NCI-H2196 treated with DMSO at 0.1 percent for 48 hours (cell line): Measurements from ENCODE around the gene DIAPH3.

ENCODE experiments used
- DNase-seq: peaks from one replicate; lab custom pipeline; 2025; ENCODE audit not compliant: unreplicated experiment; lab: John Stamatoyannopoulos, UW

Gene DIAPH3

DNA sequence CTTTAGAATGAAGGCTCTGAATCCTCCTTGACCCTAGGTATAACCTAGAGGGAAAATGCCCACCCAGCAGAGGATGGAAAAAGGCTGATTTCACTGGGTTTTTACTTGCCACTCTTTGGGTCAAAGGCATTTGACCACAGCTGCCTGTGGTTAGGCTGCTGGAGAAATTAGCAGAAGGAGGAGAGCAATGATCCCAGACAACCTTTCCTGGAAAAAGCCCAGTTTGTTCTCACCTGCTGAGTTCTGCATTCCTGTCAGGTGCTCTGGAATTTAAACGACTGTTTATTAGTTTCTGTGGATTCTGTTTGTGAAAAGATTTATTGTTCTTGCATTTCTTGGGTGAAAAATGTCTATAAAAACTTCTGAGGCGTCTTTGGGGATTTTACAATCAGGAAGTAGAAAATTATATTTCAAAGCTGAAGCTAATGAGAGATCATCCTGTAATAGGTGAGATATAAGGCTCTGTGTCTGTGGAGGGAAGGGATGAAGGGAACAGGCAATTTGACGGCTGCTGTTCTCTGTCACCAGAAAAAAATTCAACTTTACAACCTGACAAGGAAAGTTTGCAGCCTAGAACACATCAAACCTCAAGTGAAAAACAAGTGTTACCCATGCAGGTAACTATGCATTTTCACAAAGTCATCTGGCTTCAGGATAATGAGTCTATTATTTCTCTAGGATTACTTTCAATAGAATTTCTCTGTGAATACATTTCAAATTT lies 519.7 kb downstream of the DIAPH3 start:
- DNase-seq, result no peak

DNA sequence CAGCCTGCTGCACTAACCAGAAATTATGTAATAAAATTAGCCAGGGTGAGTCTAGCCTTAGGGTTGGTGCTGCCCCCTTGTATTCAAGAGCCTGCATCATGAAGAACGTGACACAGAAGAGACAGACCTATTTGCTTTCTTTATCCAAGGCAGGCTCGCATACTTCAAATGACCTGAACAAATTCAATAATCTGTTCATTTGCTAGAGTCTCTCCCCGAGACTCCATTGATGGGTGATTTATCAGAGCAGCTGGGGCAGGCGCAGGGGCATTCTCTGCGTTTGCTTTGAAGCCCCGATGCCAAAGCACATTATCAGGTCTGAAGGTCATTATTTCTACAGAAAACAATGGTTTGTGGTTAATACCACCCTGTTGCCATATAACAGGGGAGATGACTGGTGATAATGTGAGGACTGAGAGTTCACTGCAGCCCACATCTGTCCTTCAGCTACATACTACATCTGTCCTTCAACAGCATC lies 520.3 kb downstream of the DIAPH3 start:
- DNase-seq, result no peak

DNA sequence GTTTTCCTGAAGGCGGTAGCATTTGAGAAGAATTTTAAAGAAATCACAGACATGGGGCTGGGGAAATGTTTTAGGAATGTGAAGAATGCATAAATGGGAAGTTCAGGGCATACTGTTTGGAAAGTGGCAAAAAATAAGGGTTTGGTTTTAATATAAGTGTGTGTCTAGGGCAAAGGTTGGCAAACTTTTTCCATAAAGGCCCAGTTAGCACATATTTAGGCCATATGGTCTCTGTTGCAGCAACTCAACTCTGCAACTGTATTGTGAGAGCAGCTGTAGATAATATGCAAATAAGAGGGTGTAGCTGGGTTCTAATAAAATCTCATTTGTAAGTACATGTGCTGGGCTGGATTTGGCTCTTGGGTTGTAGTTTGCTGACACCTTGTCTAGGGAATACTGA lies 521.9 kb downstream of the DIAPH3 start:
- no peak for DNase-seq

DNA sequence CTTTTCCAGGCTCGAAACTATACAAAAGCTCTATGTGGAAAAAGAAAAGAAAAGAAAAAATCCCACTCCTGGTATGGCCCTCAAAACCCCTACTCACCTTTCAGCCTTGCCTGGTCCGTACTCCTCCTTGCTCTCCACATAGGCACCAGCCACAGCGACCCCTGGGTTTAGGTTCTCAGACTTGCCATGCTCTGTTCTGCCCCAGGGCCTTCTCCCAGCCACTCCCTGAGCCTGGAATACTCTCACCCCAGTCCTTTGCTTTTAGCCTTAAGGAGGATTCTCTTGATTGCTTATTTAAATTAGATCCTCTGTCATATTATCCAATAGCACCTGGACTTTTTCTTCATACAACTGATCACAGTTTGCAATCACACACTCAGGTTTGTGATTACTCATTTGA lies 522.5 kb downstream of the DIAPH3 start:
- no peak for DNase-seq

DNA sequence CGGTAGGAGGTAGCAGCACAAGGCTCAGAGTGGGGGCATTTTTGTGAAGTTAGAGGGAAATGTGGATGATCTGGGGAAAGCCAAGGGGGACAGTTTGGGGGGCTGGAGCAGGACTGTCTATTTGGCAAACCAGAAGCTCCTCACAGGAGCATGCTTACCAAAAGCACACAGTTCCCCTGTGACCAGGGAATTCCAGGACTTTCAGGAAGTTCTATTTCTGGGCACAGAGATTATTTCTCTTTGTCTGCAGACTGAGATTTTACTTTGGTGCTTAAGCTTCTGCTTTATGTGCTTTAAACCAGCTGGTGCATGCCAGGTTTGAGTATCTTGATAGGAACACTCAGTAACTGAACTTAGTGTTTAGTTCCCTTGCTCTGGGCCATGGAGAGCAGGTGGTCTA lies 525.3 kb downstream of the DIAPH3 start:
- no peak for DNase-seq

DNA sequence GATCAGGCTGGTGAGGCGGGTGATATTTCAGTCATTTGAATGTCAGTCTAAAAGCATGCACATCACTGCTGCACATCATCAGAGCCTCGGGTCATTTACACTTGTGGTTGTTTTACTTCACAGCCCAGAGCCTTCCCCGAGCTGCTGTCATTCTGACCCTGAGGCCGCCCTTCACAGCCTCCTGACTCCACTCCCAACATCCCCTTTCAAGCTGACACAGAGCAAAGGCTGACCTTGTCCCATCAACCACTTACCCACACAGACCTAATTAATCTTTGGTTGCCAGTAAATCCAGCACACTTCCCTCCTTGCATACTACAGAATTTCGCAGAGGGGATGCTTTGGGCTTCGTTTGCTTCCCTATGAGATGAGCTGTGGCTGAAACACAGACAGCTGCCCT lies 528.1 kb downstream of the DIAPH3 start:
- no peak for DNase-seq

DNA sequence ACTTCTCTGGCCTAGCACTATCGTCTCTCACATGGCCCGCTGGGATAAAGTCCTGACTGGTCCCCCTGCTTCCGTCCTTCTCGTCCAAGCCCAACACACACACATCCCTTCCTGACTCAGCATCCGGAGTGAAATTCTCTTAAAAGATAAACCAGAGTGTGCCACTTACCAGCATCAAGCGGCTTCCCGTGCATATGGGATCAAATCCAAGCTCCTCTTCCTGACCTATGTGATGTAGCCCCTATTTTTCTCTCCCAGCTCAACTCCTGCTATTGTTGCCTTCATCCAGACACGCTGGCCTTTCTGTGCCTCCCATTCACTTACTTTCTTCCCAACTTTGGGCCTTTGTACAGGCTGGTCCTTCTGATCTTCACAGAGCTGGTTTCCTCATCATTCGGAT lies 530.4 kb downstream of the DIAPH3 start:
- no peak for DNase-seq

DNA sequence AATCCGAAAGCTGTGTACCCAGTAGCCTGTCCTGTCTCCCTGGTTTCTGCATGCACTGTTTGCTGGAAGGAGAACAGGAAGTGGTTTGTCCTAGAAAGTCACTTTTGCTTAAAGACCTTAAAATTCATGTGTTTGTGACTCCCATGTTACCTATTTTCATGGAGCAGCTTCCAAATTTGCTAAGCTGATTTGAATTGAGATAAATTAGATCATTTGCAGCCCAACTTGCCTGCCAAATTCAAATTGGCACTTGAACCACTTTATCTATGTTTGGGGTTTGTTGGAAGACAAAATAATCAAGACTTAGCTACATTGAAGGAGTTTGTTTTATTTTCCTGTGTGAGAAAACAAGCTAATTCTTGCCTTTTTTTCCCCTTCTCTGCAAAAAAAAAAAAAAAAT lies 532.5 kb downstream of the DIAPH3 start:
- no peak for DNase-seq

DNA sequence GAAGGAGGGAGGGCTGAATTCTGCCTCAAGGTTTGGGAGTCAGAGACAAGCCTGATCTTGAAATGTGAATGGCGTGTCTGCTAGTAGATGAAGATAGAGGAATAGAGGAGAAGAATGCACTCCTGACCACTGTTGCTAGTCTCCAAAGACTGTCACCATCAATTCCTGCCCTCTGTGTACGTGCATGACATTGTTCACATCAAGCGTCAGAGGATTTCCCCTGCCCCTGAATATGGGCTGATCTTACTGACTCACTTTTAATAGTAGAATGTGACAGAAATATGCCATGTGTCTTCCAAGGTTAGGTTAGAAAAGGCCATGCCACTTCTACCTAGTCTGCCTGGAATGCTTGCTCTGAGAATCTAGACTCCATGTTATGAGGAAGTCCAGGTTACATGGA lies 538.6 kb downstream of the DIAPH3 start:
- DNase-seq, result no peak

DNA sequence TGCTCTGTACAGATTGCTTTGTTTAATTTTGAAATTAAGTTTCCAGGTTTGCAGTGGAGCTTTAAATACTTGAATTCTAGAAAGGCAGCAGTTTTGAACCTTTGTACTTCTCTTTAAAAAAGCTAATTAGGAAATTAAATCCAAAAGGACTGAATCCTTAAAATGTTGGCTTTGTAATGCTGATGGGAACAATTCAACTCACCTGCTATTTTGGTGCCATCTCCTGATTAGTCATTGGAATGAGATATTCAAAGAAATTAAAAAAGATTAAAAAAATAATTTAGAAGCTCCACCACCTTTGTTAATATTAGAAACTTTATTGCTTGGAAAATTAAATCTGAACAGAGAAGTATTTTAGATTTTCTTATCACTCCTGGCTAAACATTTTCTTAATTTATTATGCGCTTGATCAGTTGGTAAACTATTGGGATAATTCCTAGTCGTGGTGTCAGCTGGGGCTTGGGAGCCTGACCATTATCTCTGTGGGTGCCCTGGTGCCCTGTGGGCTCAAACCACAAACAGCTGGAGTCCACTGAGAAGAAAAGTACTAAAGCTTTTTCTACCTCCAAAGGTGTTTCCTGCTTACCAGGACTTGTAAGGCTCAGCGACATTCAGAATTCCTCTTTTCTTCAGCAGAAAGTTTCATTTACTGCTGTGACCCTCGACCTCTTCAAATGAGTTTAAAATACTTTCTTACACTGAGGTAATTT lies 540.4 kb downstream of the DIAPH3 start:
- no peak for DNase-seq

DNA sequence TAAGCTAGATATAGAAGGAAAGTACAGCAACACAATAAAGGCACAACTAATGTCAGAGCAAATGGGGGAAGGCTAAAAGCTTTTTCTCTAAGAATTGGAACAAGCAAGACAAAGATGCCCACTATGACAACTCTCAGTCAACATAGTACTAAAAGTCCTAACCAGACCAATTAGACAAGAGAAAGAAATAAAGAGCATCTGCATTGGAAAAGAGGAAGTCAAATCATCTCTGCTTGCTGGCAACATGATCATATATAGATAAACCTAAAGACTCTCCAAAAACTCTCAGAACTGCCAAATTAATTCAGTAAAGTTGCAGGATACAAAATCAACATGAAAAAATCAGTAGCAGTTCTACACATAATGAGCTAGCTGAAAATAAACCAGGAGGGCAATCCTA lies 542.0 kb downstream of the DIAPH3 start:
- DNase-seq, result no peak
